Esophagus muscularis mucosa (tissue), 4 donors: ENCODE measurements around the gene OR52E5. TPM values are rescaled to one million over a fixed set of nuclear protein-coding genes. Genes with fewer than 3 reads are reported as not detected.

Experiments
- DNase-seq: peaks from one replicate; pipeline ENCODE4 v3.0.0-alpha.2; 2017; ENCODE audit errors: extremely low spot score
- H3K27ac ChIP-seq, 4 donors: fragments of 200-600 bp; sonication (generic); replicated peaks in 1 of 4; 1 replicate in 3 of 4; 2 replicates in 1 of 4; pipeline ENCODE4 v1.5.1; 2016 to 2019; ENCODE audit warnings: mild to moderate bottlenecking in 1 of 4
- H3K27me3 ChIP-seq, 4 donors: fragments of 200-600 bp; sonication (generic); one replicate each; pipeline versions ENCODE4 v1.5.1 to v1.6.0; 2016 to 2019
- H3K36me3 ChIP-seq, 4 donors: fragments of 200-600 bp; sonication (generic); one replicate each; pipeline ENCODE4 v1.5.1; 2016 to 2019
- H3K4me1 ChIP-seq, 4 donors: fragments of 200-600 bp; sonication (generic); one replicate each; pipeline ENCODE4 v1.5.1; 2016 to 2019
- H3K4me3 ChIP-seq, 4 donors: fragments of 200-600 bp; sonication (generic); 1 replicate in 2 of 4; 2 replicates in 2 of 4; pipeline ENCODE4 v1.5.1; 2016 to 2019; ENCODE audit warnings: mild to moderate bottlenecking in 4 of 4, moderate library complexity in 1 of 4
- H3K9me3 ChIP-seq, 4 donors: fragments of 200-600 bp; sonication (generic); 1 replicate in 3 of 4; 2 replicates in 1 of 4; pipeline ENCODE4 v1.5.1; 2016 to 2019
- EP300 ChIP-seq: sonication (generic); formaldehyde crosslinking; IDR thresholded peaks from one replicate; pipeline ENCODE4 v1.6.1; 2017; ENCODE audit warnings: antibody characterized with exemption
- POLR2A ChIP-seq: fragments of 450-650 bp; IDR thresholded peaks from one replicate; pipeline ENCODE4 v1.6.1; 2017; ENCODE audit warnings: antibody characterized with exemption, moderate library complexity, mild to moderate bottlenecking, low read depth
- POLR2AphosphoS5 ChIP-seq, 2 donors: sonication (generic); formaldehyde crosslinking; IDR thresholded peaks; one replicate each; pipeline ENCODE4 v1.6.1; 2017; ENCODE audit warnings: antibody characterized with exemption in 2 of 2
- WGBS: methylation state at CpG from one replicate; pipeline ENCODE4 v1.1.5; 2018; 5-methylcytosine and 5-hydroxymethylcytosine counted together
- intact Hi-C: fragments of 100-400 bp; cut with DNase I; formaldehyde crosslinking; loops from one replicate; pipeline ENCODE4 v1.15.1; 2023
- total RNA-seq, 4 donors: library from RNA; depleted of rRNA; stranded (reverse); fragments of >200 nt; gene quantifications; one replicate each; pipeline versions ENCODE4 v1.1.0 to v1.2.1, GENCODE V29; 2016
- TF ChIP-seq, protein P1 (sequence below), 3 experiments: fragments of 200-600 bp in 2 of 3; fragments of 450-650 bp in 1 of 3; sonication (generic) in 2 of 3; IDR thresholded peaks; one replicate each; pipeline ENCODE4 v1.5.1; 2017 to 2019; ENCODE audit warnings: antibody characterized with exemption in 3 of 3, mild to moderate bottlenecking in 2 of 3, moderate library complexity in 1 of 3

OR52E5 gene
- total RNA-seq: not detected

- TF ChIP-seq POLR2A: no peak
- TF ChIP-seq EP300: no peak
- TF ChIP-seq, protein P1, sequence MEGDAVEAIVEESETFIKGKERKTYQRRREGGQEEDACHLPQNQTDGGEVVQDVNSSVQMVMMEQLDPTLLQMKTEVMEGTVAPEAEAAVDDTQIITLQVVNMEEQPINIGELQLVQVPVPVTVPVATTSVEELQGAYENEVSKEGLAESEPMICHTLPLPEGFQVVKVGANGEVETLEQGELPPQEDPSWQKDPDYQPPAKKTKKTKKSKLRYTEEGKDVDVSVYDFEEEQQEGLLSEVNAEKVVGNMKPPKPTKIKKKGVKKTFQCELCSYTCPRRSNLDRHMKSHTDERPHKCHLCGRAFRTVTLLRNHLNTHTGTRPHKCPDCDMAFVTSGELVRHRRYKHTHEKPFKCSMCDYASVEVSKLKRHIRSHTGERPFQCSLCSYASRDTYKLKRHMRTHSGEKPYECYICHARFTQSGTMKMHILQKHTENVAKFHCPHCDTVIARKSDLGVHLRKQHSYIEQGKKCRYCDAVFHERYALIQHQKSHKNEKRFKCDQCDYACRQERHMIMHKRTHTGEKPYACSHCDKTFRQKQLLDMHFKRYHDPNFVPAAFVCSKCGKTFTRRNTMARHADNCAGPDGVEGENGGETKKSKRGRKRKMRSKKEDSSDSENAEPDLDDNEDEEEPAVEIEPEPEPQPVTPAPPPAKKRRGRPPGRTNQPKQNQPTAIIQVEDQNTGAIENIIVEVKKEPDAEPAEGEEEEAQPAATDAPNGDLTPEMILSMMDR (IDR thresholded peaks at IDR 0.05): no peak
- no peak for TF ChIP-seq POLR2AphosphoS5 (IDR thresholded peaks at IDR 0.05)
- Histone ChIP-seq H3K4me3 (no peak within 1 kb of the TSS), H3K4me1 (no peaks in the 10 kb centered on the region), H3K36me3 (no peaks in the 10 kb centered on the region), H3K27me3 (no peaks in the 10 kb centered on the region), H3K27ac (no peak within 1 kb of the TSS), H3K9me3 (no peaks in the 10 kb centered on the region)
- intact Hi-C loops: no loop called here
- DNase-seq: no peak
- 81% methylated on average over 3 of the region's 3 CpGs for WGBS
Measured at GRCh38 chr11:5892908-5893307, at the start of gene OR52E5. OR52E5 (plus strand) TSS chr11:5893208; CDS start chr11:5900777, 7,569 bp downstream.

DNA sequence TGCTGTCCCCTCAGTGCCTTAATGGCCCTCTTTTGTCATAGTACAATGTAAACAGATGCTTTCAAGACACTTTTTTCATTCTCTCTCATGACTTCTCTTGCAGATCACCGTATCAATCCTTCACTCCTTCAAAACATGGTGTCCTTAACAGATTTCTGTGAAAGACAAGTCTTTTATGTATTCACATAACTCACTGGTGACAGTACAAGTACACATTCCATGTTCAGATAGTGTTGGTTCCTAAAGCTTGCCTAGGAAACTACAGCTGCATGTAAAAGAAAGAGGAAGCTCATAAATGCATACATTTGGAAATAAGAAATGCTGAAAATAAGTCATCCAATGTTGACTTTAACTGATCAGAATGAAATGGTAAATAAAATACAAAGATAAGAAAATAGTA, 46.3 kb upstream of the OR52E5 start:
- Histone ChIP-seq H3K9me3 (peaks cover 0 to 4% (median 0%) of the 10 kb centered on the region in 4 donors), H3K4me3 (no peak overlapping the region), H3K27me3 (no peaks in the 10 kb centered on the region), H3K4me1 (no peaks in the 10 kb centered on the region), H3K27ac (no peak overlapping the region), H3K36me3 (no peaks in the 10 kb centered on the region)
- intact Hi-C loops: no loop called here
- DNase-seq: no peak
- TF ChIP-seq, protein P1 (IDR thresholded peaks at IDR 0.05): no peak
- TF ChIP-seq POLR2A: no peak
- no peak for TF ChIP-seq POLR2AphosphoS5 (IDR thresholded peaks at IDR 0.05)
- no peak for TF ChIP-seq EP300
- 64% methylated on average over 1 of the region's 1 CpG for WGBS

- intact Hi-C loops: no loop called here
- no peak for DNase-seq
- no peak overlapping the region for H3K4me3 ChIP-seq
- no peaks in the 10 kb centered on the region for H3K4me1 ChIP-seq
- H3K27ac ChIP-seq: no peak overlapping the region
- no peaks in the 10 kb centered on the region for H3K27me3 ChIP-seq
- H3K9me3 ChIP-seq: peaks cover 0 to 7% (median 0%) of the 10 kb centered on the region in 4 donors
- TF ChIP-seq, protein P1 (IDR thresholded peaks at IDR 0.05): no peak
- TF ChIP-seq POLR2A (no peak), EP300 (no peak), POLR2AphosphoS5 (IDR thresholded peaks at IDR 0.05) (no peak)
- no peaks in the 10 kb centered on the region for H3K36me3 ChIP-seq
Measured at GRCh38 chr11:5847711-5848110, 45.3 kb upstream of the OR52E5 start.

GRCh38 chr11:5851002-5851401, 42.0 kb upstream of the OR52E5 start:
- Histone ChIP-seq H3K27ac (no peak overlapping the region), H3K9me3 (peaks cover 0 to 7% (median 0%) of the 10 kb centered on the region in 4 donors), H3K4me3 (no peak overlapping the region), H3K27me3 (no peaks in the 10 kb centered on the region), H3K4me1 (no peaks in the 10 kb centered on the region), H3K36me3 (no peaks in the 10 kb centered on the region)
- TF ChIP-seq, protein P1 (IDR thresholded peaks at IDR 0.05): no peak
- no peak for TF ChIP-seq EP300
- TF ChIP-seq POLR2AphosphoS5 (IDR thresholded peaks at IDR 0.05): no peak
- 92% methylated on average over 1 of the region's 1 CpG for WGBS
- intact Hi-C loops: no loop called here
- DNase-seq: no peak

- TF ChIP-seq POLR2AphosphoS5 (IDR thresholded peaks at IDR 0.05) (no peak), POLR2A (no peak), EP300 (no peak)
- TF ChIP-seq, protein P1 (IDR thresholded peaks at IDR 0.05): no peak
- H3K4me1 ChIP-seq: no peaks in the 10 kb centered on the region
- intact Hi-C loops: no loop called here
- no peaks in the 10 kb centered on the region for H3K9me3 ChIP-seq
- no peaks in the 10 kb centered on the region for H3K27me3 ChIP-seq
- H3K4me3 ChIP-seq: no peak within 1 kb of the TSS
- H3K27ac ChIP-seq: no peak within 1 kb of the TSS
- WGBS: 90% methylated on average over 3 of the region's 3 CpGs
- no peaks in the 10 kb centered on the region for H3K36me3 ChIP-seq
- DNase-seq: no peak
Measured at GRCh38 chr11:5857590-5857989, 35.4 kb upstream of the OR52E5 start, which contains the start of gene OR52E8. OR52E8 (minus strand) TSS chr11:5857690; CDS start chr11:5857690, 0 bp downstream.
